Body of pancreas (tissue), 4 donors: Measurements from ENCODE around the gene ADAMTS4. TPM values are rescaled to one million over a fixed set of nuclear protein-coding genes. Genes with fewer than 3 reads are reported as not detected.

Experiments
- ATAC-seq: fragments of 150-250 bp; one replicate; pipeline ENCODE4 v1.9.1; 2016
- DNase-seq, 4 donors: peaks; one replicate each; pipeline ENCODE4 v3.0.0-alpha.2; 2019
- H3K27ac ChIP-seq, 4 donors: fragments of 200-600 bp; sonication (generic); 1 replicate in 3 of 4; 2 replicates in 1 of 4; pipeline versions ENCODE4 v1.5.1 to v1.6.1; 2016 to 2019; ENCODE audit warnings: mild to moderate bottlenecking in 1 of 4, mixed read lengths in 1 of 4, moderate library complexity in 1 of 4
- H3K27me3 ChIP-seq, 2 donors: fragments of 200-600 bp; sonication (generic); one replicate each; pipeline ENCODE4 v1.6.0; 2016; ENCODE audit warnings: mild to moderate bottlenecking in 1 of 2
- H3K36me3 ChIP-seq, 2 donors: fragments of 200-600 bp; sonication (generic); replicated peaks in 1 of 2; 2 replicates each; pipeline ENCODE4 v1.5.1; 2016; ENCODE audit warnings: low read depth in 2 of 2; ENCODE audit not compliant: insufficient read depth in 1 of 2
- H3K4me1 ChIP-seq: fragments of 200-600 bp; sonication (generic); one replicate; pipeline ENCODE4 v1.6.0; 2016
- H3K4me3 ChIP-seq, 2 donors: fragments of 200-600 bp; sonication (generic); 1 replicate in 1 of 2; 2 replicates in 1 of 2; pipeline ENCODE4 v1.5.1; 2016 to 2019
- H3K9me3 ChIP-seq, 3 donors: fragments of 200-600 bp; sonication (generic); 1 replicate in 2 of 3; 2 replicates in 1 of 3; pipeline ENCODE4 v1.5.1; 2016
- POLR2A ChIP-seq, 3 donors: fragments of 450-650 bp; IDR thresholded peaks; one replicate each; pipeline ENCODE4 v1.6.1; 2016; ENCODE audit warnings: antibody characterized with exemption in 3 of 3, mild to moderate bottlenecking in 2 of 3
- WGBS, 2 donors: methylation state at CpG; one replicate each; pipeline ENCODE4 v1.1.5; 2017; 5-methylcytosine and 5-hydroxymethylcytosine counted together
- intact Hi-C: fragments of 100-400 bp; cut with DNase I; formaldehyde crosslinking; loops from one replicate; pipeline ENCODE4 v1.15.1; 2023
- total RNA-seq, 2 donors: library from RNA; depleted of rRNA; stranded (reverse); fragments of >200 nt; gene quantifications; one replicate each; pipeline ENCODE4 v1.1.0, GENCODE V29; 2016
- TF ChIP-seq, protein P1 (sequence below), 7 experiments: fragments of 450-650 bp in 4 of 7; fragments of 200-600 bp in 3 of 7; sonication (generic) in 3 of 7; IDR thresholded peaks; one replicate each; pipeline ENCODE4 v1.5.1; 2016 to 2019; ENCODE audit warnings: antibody characterized with exemption in 7 of 7

ADAMTS4 gene
- total RNA-seq, 2 donors from 2014 or later = 6.7 to 7.9 TPM

DNA sequence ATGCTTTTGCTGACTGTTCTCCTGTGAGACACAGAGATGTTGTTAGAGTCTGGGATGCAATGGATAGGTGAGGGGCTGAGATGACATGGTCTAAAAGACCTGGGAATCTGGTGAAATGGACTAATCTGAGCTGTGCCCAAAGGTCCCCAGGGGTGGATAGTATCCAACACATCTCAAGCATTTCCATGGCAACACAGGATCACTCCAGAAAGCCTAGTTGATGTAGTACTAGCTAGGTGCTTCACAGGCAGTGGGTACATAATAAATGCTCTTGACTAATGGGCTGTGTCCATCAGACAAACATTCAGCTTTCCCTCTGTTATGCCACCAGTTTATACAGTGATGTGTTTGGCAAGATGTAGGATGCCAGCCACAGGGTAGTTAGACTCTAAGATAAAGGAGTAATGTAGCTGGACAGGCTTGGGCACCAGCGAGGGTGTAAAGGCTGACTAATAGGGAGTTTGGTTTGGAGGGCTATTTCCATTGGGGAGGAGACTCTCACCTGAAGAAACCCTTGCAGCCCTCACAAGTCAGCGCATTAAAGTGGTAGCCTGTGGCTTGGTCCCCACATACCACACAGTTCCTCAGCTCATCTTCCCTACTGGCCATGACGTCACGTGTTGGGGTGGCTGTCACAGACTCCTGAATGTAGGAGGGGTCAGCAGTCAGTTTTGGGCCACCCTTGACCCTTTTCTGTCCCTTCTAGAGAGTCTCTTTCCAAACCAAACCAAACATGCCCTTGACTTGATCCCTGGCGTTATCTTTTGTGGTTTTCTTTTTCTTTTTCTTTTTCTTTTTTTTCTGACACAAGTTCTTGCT lies 37.3 kb upstream of the ADAMTS4 start:
- no peak overlapping the region for H3K4me3 ChIP-seq
- ATAC-seq (no peak), DNase-seq (no peak)
- no peaks in the 10 kb centered on the region for H3K27me3 ChIP-seq
- no peaks in the 10 kb centered on the region for H3K36me3 ChIP-seq
- H3K4me1 ChIP-seq = no peaks in the 10 kb centered on the region
- no peaks in the 10 kb centered on the region for H3K9me3 ChIP-seq
- H3K27ac ChIP-seq = no peak overlapping the region
- 60 to 66% methylated on average over 5 of the region's 5 CpGs for WGBS, 2 donors
- TF ChIP-seq, protein P1, sequence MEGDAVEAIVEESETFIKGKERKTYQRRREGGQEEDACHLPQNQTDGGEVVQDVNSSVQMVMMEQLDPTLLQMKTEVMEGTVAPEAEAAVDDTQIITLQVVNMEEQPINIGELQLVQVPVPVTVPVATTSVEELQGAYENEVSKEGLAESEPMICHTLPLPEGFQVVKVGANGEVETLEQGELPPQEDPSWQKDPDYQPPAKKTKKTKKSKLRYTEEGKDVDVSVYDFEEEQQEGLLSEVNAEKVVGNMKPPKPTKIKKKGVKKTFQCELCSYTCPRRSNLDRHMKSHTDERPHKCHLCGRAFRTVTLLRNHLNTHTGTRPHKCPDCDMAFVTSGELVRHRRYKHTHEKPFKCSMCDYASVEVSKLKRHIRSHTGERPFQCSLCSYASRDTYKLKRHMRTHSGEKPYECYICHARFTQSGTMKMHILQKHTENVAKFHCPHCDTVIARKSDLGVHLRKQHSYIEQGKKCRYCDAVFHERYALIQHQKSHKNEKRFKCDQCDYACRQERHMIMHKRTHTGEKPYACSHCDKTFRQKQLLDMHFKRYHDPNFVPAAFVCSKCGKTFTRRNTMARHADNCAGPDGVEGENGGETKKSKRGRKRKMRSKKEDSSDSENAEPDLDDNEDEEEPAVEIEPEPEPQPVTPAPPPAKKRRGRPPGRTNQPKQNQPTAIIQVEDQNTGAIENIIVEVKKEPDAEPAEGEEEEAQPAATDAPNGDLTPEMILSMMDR (IDR thresholded peaks at IDR 0.05) = no peak
- TF ChIP-seq POLR2A (IDR thresholded peaks at IDR 0.05) = no peak
- intact Hi-C loops = loop anchor here (10.0 kb wide), 1 partner anchor 49 kb away; no protein-coding TSS in a partner anchor

DNA sequence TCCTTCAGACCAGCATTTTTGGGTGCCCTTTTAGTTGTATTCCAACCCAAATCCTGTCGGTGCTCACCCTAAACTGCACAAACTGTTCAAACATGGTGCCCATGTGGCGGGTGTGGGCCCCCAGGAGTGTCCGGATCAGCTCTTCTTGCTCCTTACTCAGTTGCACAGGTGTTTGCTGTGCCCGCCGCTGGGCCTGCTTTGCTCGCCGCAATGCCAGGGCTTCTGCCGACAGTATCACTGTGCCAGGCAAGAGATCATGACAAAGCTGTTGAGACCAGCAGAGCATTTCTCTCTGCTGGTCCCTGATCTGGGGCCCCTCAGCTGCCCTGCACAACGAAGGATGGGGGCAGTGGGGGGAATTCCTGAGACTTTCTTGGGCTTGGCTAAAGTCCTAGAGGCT lies 34.2 kb upstream of the ADAMTS4 start:
- no peak for TF ChIP-seq POLR2A (IDR thresholded peaks at IDR 0.05)
- TF ChIP-seq, protein P1 (IDR thresholded peaks at IDR 0.05) = no peak
- no peak for ATAC-seq
- WGBS, 2 donors = 75 to 86% methylated on average over 1 to 9 of the region's 9 CpGs
- H3K4me3 ChIP-seq = no peak overlapping the region
- intact Hi-C loops = loop anchor here (10.0 kb wide), 1 partner anchor 52 kb away; no protein-coding TSS in a partner anchor
- H3K4me1 ChIP-seq = no peaks in the 10 kb centered on the region
- H3K36me3 ChIP-seq = no peaks in the 10 kb centered on the region
- no peaks in the 10 kb centered on the region for H3K27me3 ChIP-seq
- H3K27ac ChIP-seq = no peak overlapping the region
- no peak for DNase-seq
- no peaks in the 10 kb centered on the region for H3K9me3 ChIP-seq

DNA sequence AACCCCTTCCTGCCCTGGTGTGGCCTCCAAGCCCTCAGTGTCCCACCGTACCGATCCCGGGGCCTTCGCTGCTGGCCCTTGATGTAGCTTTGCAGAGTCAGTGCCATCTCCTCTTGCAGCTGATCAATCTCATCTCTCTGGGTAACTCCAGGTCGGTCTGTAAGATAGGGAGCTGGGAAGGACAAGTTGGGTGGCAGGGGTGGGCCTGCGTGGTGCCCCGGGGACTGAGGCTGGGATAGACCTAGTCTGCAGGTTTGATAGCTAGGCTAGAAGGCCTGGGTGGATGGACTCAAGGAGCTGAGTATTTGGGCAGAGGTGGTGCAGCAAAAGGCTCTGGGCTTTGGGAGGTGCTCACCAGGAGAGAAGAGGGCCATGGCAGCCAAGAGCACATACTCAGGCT lies 31.9 kb upstream of the ADAMTS4 start:
- Histone ChIP-seq H3K27ac (no peak overlapping the region), H3K4me3 (no peak overlapping the region), H3K27me3 (no peaks in the 10 kb centered on the region), H3K36me3 (no peaks in the 10 kb centered on the region), H3K4me1 (peaks cover 17% of the 10 kb centered on the region), H3K9me3 (no peaks in the 10 kb centered on the region)
- ATAC-seq = no peak
- DNase-seq = no peak
- TF ChIP-seq, protein P1 (IDR thresholded peaks at IDR 0.05) = no peak
- TF ChIP-seq POLR2A (IDR thresholded peaks at IDR 0.05) = no peak
- intact Hi-C loops = loop anchor here (10.0 kb wide), 1 partner anchor 54 kb away; no protein-coding TSS in a partner anchor
- WGBS, 2 donors = 93 to 94% methylated on average over 4 to 7 of the region's 7 CpGs

DNA sequence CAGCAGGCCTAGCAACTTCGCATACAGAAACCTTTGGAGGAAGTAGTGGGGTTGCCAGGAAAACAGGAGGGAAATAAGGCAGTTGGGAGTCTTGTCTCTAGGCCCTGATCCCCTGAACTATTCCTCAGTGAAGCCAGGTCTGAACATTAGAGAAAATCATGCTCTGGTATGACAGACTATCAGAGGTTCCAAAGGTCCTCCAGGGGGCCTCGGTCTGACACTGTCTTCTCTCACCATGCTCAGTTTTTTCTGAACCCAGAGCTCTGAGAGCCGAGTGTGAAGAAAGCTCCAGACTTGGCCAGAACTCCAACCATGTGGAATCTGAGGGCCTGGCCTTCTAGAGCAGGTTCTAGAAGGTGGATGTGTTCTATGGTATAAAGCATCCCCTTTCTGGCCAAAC lies 31.0 kb upstream of the ADAMTS4 start:
- TF ChIP-seq, protein P1 (IDR thresholded peaks at IDR 0.05) = no peak
- TF ChIP-seq POLR2A (IDR thresholded peaks at IDR 0.05) = no peak
- H3K4me3 ChIP-seq = no peak overlapping the region
- H3K36me3 ChIP-seq = no peaks in the 10 kb centered on the region
- H3K27me3 ChIP-seq = no peaks in the 10 kb centered on the region
- peaks cover 24% of the 10 kb centered on the region for H3K4me1 ChIP-seq
- WGBS, 2 donors = 60 to 79% methylated on average over 2 to 3 of the region's 3 CpGs
- intact Hi-C loops = loop anchor here (10.0 kb wide), 1 partner anchor 55 kb away; no protein-coding TSS in a partner anchor
- DNase-seq (no peak), ATAC-seq (no peak)
- no peaks in the 10 kb centered on the region for H3K9me3 ChIP-seq
- no peak overlapping the region for H3K27ac ChIP-seq
